ENCODE data around the gene GULP1.
"Not testable (repeated sequence)": the region's sequence is repeated elsewhere in the genome, so short reads cannot be mapped to it uniquely, and the experiment has no call there.

GULP1 gene

DNA sequence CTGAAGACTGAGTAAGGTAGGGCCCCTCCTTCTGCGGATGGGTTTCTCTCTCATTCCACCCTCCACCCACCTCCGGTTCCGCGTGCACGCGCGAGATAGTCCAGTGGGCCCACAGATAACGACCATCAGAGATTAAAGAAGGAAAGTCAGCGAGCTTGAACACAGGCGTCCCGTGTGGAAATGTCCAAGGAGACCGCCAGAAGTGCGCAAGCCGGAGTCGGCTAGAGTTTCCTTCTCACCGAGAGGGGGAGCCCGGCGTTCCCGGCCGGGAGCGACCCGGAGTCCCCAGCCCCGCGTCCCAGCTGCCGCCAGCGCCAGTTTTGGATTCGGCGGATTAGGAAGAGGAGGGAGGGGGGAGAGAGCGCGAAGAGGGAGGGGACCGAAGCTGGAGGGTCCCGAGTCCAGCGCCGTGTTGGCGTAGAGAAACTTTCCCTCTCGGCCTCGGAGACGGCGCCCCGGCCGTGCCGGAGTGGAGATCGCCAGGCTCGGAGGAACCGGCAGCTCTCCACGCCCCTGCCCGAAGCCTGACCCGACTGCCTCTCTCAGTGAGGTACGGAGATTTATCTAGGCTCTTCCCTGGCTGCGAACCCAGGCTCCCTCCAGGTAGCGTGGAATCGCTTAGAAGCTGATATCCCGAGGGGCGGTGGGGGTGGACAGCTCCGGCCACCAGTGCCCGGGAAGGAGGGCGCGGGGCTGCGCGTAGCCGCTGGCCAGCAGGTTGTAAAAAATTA, at the start of gene GULP1:
TSS of gene GULP1 (plus strand) at position 258 of the 731 bp plus-strand sequence. CDS start 185,829 bp downstream, outside the sequence.
- DNase-seq (ENCODE audit: insufficient read length, low spot score) (peak; percentile 54), FAIRE-seq (no peak)

DNA sequence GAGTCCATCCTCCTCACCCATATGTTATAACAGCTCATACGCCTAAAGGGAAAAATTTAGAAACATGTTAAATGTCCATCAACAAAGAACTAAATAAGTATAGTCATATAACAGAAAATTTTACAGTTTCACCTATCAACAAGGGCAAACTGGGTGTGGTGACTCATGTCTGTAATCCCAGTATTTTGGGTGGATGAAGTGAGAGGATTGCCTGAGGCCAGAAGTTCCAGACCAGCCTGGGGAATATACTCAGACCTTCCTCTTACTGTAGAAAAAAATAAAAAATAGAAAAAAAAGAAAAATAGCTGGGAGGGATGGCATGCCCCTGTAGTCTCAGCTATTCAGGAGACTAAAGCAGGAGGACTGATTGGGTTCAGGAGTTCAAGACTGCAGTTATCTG, 48.3 kb upstream of the GULP1 start:
- DNase-seq (ENCODE audit: insufficient read length, low spot score) (no peak), FAIRE-seq (no peak)

DNA sequence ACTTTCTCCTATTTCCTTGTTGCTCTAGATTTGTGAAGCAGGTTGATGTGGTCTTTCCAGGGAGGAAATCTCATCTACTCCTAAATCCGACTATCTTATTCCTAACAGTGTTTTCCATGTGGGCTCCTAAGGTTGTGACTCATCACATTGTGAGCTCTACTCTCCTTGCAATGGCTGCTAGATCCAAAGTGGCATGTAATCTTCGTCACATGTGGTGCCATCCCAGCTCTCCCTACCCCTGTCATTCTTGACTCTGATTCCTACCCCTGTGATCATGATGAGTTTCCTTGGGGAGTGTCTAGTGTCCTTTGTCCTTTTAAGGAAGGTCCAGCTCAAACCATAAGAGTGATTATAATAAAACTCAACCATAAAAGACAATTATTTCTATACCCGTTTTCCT, 47.3 kb upstream of the GULP1 start:
- DNase-seq (ENCODE audit: insufficient read length, low spot score) (peak; percentile 13), FAIRE-seq (no peak)

DNA sequence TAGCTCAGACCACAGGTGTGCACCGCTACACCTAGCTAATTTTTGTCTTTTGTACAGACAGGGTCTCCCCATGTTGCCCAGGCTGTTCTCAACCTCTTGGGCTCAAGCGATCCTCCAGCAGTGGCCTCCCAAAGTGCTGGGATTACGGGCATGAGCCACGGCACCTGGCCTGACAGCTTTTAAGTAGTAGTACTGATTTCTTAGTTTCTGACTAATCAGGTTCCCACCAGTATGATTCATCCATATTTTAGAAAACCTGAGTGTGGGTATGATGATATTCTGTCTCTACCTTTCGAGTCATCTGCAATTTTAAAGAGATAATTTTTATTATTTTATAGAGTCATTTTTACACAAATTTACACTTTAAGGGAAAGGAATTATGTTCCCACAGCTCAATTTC, 46.4 kb upstream of the GULP1 start:
- DNase-seq (ENCODE audit: insufficient read length, low spot score) (no peak), FAIRE-seq (no peak)

DNA sequence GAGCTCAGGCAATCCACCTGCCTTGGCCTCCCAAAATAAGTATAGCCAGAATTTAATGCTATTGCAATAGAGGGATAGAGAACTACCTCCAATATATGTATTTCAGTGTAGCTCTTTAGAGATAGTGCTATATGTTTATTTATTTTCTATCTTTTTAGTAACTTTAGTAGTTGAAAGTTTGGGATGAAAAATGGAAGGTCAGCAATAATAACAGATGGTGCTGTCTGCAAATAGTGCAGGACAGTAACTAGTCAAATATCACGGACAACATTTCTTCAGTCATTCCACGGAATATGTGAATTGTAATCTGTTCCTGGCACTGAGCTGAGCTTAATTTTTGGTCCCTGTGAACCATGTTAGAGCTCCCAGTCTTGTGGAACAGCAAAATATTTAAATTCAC, 43.2 kb upstream of the GULP1 start:
- no peak for FAIRE-seq
- no peak for DNase-seq (ENCODE audit: insufficient read length, low spot score)

DNA sequence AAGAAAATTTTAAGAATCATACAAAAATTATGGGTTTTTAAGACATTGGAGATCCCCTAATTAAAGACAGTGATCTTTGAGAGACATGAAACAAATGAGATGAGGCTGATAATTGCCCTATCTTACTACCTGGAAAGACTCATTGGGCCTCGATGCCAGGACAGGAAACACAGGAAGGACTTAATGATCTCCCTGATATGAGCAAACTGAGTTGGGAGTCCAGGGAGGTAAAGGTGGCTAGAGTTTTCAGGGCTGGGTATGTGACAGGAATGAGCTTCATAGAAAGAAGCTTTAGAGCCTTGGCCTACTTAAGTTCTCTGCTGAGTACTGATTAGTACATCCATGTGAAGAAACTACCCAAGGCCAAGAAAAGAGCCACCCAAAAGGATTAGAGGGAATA, 40.6 kb upstream of the GULP1 start:
- FAIRE-seq: peak; percentile 54
- DNase-seq (ENCODE audit: insufficient read length, low spot score): no peak

GRCh38 chr2:188256420-188256819, 35.3 kb upstream of the GULP1 start:
- FAIRE-seq: no peak

GRCh38 chr2:188265315-188265714, 26.4 kb upstream of the GULP1 start:
- no peak for DNase-seq (ENCODE audit: insufficient read length, low spot score)
- no peak for FAIRE-seq

More at GRCh38 chr2:188256420-188256819, 35.3 kb upstream of the GULP1 start:
- DNase-seq (ENCODE audit: insufficient read length, low spot score): no peak

- no peak for DNase-seq (ENCODE audit: insufficient read length, low spot score)
- FAIRE-seq: no peak
These were observed 23.9 kb upstream of the GULP1 start for GRCh38 chr2:188267776-188268175.

- DNase-seq (ENCODE audit: insufficient read length, low spot score) (no peak), FAIRE-seq (no peak)
These were observed 22.7 kb upstream of the GULP1 start for GRCh38 chr2:188269004-188269403.

GRCh38 chr2:188272121-188272520, 19.6 kb upstream of the GULP1 start:
- no peak for DNase-seq (ENCODE audit: insufficient read length, low spot score)
- FAIRE-seq: no peak

DNA sequence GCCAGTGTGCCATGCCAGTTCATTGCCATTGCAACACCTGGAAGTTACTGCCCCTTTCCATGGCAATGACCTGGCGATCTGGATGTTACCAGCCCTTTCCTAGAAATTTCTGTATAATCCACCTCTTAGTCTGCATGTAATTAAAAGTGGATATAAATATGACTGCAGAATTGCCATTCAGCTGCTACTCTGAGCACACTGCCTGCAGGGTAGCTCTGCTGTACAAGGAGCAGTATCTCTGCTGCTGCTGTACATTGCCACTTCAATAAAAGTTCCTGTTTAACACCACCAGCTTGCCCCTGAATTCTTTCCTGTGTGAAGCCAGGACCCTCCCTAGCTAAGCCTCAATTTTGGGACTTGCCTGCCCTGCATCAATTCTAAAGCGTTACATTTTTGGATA, 17.4 kb upstream of the GULP1 start:
- DNase-seq (ENCODE audit: insufficient read length, low spot score): no peak
- FAIRE-seq: peak; percentile 48

DNA sequence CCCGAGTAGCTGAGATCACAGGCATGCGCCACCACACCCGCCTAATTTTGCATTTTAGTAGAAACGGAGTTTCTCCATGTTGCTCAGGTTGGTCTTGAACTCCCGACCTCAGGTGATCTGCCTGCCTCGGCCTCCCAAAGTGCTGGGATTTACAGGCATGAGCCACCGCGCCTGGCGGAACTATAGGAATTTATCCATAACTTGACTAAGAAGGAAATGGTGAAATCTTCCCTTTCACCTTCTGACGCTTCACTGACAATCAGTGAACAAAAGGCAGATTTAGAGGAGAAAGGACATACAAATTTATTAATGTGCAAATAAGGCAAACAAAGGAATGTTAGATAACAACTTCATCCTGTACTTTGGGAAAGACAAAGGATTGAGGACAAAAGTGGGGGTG, 15.4 kb upstream of the GULP1 start:
- DNase-seq (ENCODE audit: insufficient read length, low spot score): no peak
- FAIRE-seq: no peak

- no peak for DNase-seq (ENCODE audit: insufficient read length, low spot score)
- no peak for FAIRE-seq
These were observed 13.9 kb upstream of the GULP1 start for GRCh38 chr2:188277786-188278185.

DNA sequence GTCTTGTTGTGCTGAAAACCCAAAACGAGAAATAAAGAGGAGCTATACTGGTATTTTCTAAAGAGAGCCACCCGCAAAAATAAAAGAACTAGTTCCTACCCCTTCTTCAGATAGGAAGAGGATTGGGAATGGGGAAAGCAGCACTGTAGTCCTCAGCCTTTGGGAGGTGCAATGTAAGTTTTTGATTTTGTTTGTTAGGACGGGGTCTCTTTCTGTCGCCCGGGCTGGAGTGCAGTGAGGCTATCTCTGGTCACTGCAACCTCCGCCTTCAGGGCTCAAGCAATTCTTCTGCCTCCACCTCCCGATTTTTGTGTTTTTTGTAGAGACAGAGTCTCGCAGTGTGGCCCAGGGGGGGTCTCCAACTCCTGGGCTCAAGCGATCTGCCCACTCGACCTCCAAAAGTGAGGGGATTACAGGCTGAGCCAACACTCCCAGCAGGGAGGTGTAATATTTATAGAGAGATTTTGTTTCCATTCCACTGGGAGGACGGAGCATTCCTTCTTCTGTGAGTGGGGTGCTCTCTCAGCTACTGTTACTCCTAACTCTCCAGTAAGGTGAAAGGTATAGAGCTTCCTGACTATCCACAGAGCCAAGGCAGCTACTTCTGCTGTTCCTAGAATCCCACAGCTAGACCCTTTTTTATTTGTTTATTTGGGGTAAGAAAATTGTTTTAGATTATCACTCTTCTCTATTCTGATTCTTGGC, 13.1 kb upstream of the GULP1 start:
- FAIRE-seq (no peak), DNase-seq (ENCODE audit: insufficient read length, low spot score) (no peak)

DNA sequence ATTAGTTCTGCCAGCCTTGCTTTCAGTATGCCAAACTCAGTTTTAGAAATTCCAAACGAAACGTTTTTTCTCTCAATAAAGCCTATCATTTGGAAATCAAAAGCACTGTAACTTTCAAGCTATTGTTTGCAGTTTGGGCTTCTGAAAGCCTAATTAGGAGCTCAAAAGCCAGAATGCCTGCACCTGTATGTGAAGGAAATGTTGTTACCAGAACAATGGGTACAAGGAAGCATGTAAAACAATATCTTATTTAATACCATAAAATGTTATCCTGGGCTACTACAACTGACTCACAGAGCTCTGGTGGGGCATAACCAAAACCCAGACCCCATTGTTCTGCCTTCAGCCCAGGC, 12.6 kb upstream of the GULP1 start:
- FAIRE-seq: no peak
- no peak for DNase-seq (ENCODE audit: insufficient read length, low spot score)

DNA sequence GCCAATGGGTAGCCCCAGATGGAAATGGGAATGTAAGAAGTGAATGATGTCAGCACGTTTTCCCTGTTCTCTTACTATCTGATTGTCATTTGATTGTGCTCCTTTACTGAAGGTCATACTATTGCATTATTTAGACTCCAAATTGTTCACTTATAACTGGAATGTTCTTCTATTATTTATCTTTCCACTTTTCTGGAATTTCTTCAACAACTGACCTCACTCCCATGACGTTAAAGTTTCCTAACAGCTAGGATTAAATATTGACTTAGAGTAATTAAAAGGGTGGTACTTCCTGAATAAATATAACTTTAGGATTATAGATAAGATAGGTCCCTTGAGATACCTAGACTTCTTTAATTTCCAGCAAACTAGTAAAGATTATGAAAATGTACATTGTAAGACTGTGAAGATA, 10.9 kb upstream of the GULP1 start:
- no peak for FAIRE-seq
- DNase-seq (ENCODE audit: insufficient read length, low spot score): no peak

- DNase-seq (ENCODE audit: insufficient read length, low spot score) (no peak), FAIRE-seq (no peak)
These were observed 8.8 kb upstream of the GULP1 start for GRCh38 chr2:188282907-188283306.

- not testable (repeated sequence) for FAIRE-seq; DNase-seq (ENCODE audit: insufficient read length, low spot score)
These were observed 7.4 kb upstream of the GULP1 start for GRCh38 chr2:188284251-188284650.

DNA sequence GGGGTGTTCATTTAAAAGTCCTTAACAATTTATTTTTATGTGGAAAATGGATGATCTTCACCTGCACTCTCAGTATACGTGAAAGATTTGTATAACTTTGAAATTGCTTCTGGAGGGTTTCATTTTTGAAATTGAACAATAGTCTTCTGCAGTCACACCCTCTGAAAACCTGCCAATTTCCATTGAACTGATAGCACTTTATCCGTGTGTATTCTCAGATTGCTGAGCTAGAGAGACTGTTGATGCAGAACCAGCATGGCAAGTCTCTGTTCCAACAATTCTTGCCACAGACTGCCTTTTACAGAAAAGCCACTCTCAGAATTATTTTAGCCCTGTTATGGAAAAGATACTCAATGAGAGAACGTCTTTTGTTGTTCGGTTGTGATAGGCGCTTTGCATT, 6.6 kb upstream of the GULP1 start:
- DNase-seq (ENCODE audit: insufficient read length, low spot score): no peak
- no peak for FAIRE-seq

- FAIRE-seq (no peak), DNase-seq (ENCODE audit: insufficient read length, low spot score) (no peak)
These were observed 5.9 kb upstream of the GULP1 start for GRCh38 chr2:188285774-188286173.

GRCh38 chr2:188291142-188291616, 495 bp upstream of the GULP1 start:
- peak; percentile 58 for FAIRE-seq
- DNase-seq (ENCODE audit: insufficient read length, low spot score): no peak

Data from HTR-8/SVneo (cell line).